HCT116 (cell line): ENCODE data around the gene DGCR8. TPM values are rescaled to one million over a fixed set of nuclear protein-coding genes. Genes with fewer than 3 reads are reported as not detected.

Experiments used
- ATAC-seq: fragments of 200-7000 bp; cut with Tn5 transposase; 2 replicates; pipeline ENCODE4 v1.9.1; 2020; ENCODE audit warnings: mild to moderate bottlenecking, moderate library complexity
- BruUV-seq: library from RNA; stranded (reverse); fragments of 400-500 nt; replicated peaks from 2 replicates; lab custom pipeline; 2021; lab: Mats Ljungman, UMichigan
- CTCF ChIA-PET: fragments of 300-600 bp; sonication (Branson Sonifier 250); formaldehyde crosslinking; loops from one replicate; lab custom pipeline; 2021; ENCODE audit warnings: antibody characterized with exemption; lab: Charles Lee
- POLR2A ChIA-PET: fragments of 300-600, 350-600 bp; sonication (Branson Sonifier 250); formaldehyde crosslinking; loops from one replicate; lab custom pipeline; 2021; ENCODE audit warnings: antibody characterized with exemption; lab: Charles Lee
- RAD21 ChIA-PET, 2 experiments: fragments of 300-600 bp; sonication (Branson Sonifier 250); formaldehyde crosslinking; loops; one replicate each; lab custom pipeline; 2023; ENCODE audit warnings: low total read pairs in 2 of 2; ENCODE audit not compliant: uncharacterized antibody in 2 of 2, unreplicated experiment in 2 of 2, low non-redundant PET in 1 of 2; lab: Charles Lee
- DNase-seq: peaks from one replicate; pipeline ENCODE4 v3.0.0-alpha.2; 2010; ENCODE audit warnings: low read depth, low spot score
- H2AFZ ChIP-seq: fragments of 200-600 bp; shearing (Covaris generic), sonication (generic); 2 replicates; pipeline ENCODE4 v1.6.1; 2017; ENCODE audit warnings: low read depth, mixed run types, mixed read lengths, antibody characterized with exemption, low read length; ENCODE audit not compliant: poor library complexity, severe bottlenecking
- H3K27ac ChIP-seq: 2 replicates; pipeline ENCODE4 v1.5.1; 2012; ENCODE audit warnings: low read depth, low read length
- H3K27me3 ChIP-seq: fragments of 200-600 bp; sonication (generic); 2 replicates; pipeline ENCODE4 v1.6.1; 2016; ENCODE audit warnings: mixed run types, low read length, mixed read lengths; ENCODE audit not compliant: insufficient read depth
- H3K36me3 ChIP-seq, 2 experiments: fragments of 200-500 bp in 1 of 2; fragments of 200-600 bp in 1 of 2; sonication (Bioruptor generic) in 1 of 2; sonication (generic) in 1 of 2; 2 replicates each; pipeline versions ENCODE4 v1.5.1 to v1.6.1; 2014 to 2016; ENCODE audit warnings: low read length in 2 of 2, inconsistent platforms in 1 of 2, mixed read lengths in 1 of 2, mixed run types in 1 of 2; ENCODE audit not compliant: insufficient read depth in 2 of 2, control insufficient read depth in 1 of 2
- H3K4me1 ChIP-seq, 2 experiments: fragments of 200-600 bp in 1 of 2; sonication (generic) in 1 of 2; 2 replicates each; pipeline versions ENCODE4 v1.5.1 to v1.6.1; 2012 to 2017; ENCODE audit warnings: low read length in 2 of 2, inconsistent platforms in 1 of 2, mild to moderate bottlenecking in 1 of 2, mixed read lengths in 1 of 2, mixed run types in 1 of 2, moderate library complexity in 1 of 2; ENCODE audit not compliant: insufficient read depth in 2 of 2, control insufficient read depth in 1 of 2
- H3K4me2 ChIP-seq: fragments of 200-600 bp; sonication (generic); 2 replicates; pipeline ENCODE4 v1.6.1; 2017; ENCODE audit warnings: mixed run types, low read length, mixed read lengths
- H3K4me3 ChIP-seq, 2 experiments: fragments of 200-600 bp in 1 of 2; sonication (generic) in 1 of 2; replicated peaks in 1 of 2; 2 replicates each; pipeline ENCODE4 v1.5.1; 2011 to 2016; ENCODE audit warnings: low read length in 2 of 2, control low read depth in 1 of 2, low read depth in 1 of 2, mild to moderate bottlenecking in 1 of 2, mixed read lengths in 1 of 2, mixed run types in 1 of 2
- H3K79me2 ChIP-seq: fragments of 200-600 bp; sonication (generic); 2 replicates; pipeline ENCODE4 v1.6.1; 2017; ENCODE audit warnings: mild to moderate bottlenecking, mixed run types, low read length, moderate library complexity, mixed read lengths; ENCODE audit not compliant: insufficient read depth
- H3K9ac ChIP-seq: fragments of 200-600 bp; sonication (generic); 2 replicates; pipeline ENCODE4 v1.6.1; 2016; ENCODE audit warnings: low read length, mixed read lengths
- H3K9me2 ChIP-seq: fragments of 200-600 bp; sonication (generic), shearing (Covaris generic); 2 replicates; pipeline ENCODE4 v1.6.1; 2017; ENCODE audit warnings: mixed run types, mild to moderate bottlenecking, moderate library complexity; ENCODE audit not compliant: insufficient read depth
- H3K9me3 ChIP-seq, 2 experiments: fragments of 200-500 bp in 1 of 2; fragments of 200-600 bp in 1 of 2; sonication (Bioruptor generic) in 1 of 2; sonication (generic) in 1 of 2; 2 replicates each; pipeline ENCODE4 v1.6.1; 2014 to 2017; ENCODE audit warnings: low read length in 2 of 2, mixed read lengths in 2 of 2, inconsistent platforms in 1 of 2, low read depth in 1 of 2, mild to moderate bottlenecking in 1 of 2, mixed run types in 1 of 2, moderate library complexity in 1 of 2; ENCODE audit not compliant: control insufficient read depth in 1 of 2, insufficient read depth in 1 of 2
- H4K20me1 ChIP-seq: fragments of 200-600 bp; sonication (generic), shearing (Covaris generic); 2 replicates; pipeline ENCODE4 v1.6.1; 2017; ENCODE audit warnings: mixed run types, mild to moderate bottlenecking, moderate library complexity; ENCODE audit not compliant: insufficient read depth
- CEBPB ChIP-seq: IDR thresholded peaks from 2 replicates; pipeline ENCODE4 v1.6.1; 2012; ENCODE audit warnings: low read depth
- EGR1 ChIP-seq: IDR thresholded peaks from 2 replicates; pipeline ENCODE4 v1.6.1; 2012; ENCODE audit warnings: low read depth
- EZH2 ChIP-seq: fragments of 200-600 bp; sonication (generic); IDR thresholded peaks from 2 replicates; pipeline ENCODE4 v1.6.1; 2017; ENCODE audit warnings: antibody characterized with exemption, mixed run types
- POLR2A ChIP-seq: IDR thresholded peaks from 2 replicates; pipeline ENCODE4 v1.7.0; 2011; ENCODE audit warnings: borderline replicate concordance; ENCODE audit not compliant: insufficient read depth, insufficient read length; ENCODE audit errors: extremely low read depth
- POLR2AphosphoS5 ChIP-seq: IDR thresholded peaks from 2 replicates; pipeline ENCODE4 v1.6.1; 2011; ENCODE audit warnings: mild to moderate bottlenecking, low read depth, low read length, moderate library complexity
- SIN3A ChIP-seq: IDR thresholded peaks from 2 replicates; pipeline ENCODE4 v1.6.1; 2012; ENCODE audit warnings: low read depth
- SP1 ChIP-seq: IDR thresholded peaks from 2 replicates; pipeline ENCODE4 v1.6.1; 2012; ENCODE audit warnings: low read depth
- SRF ChIP-seq: IDR thresholded peaks from 2 replicates; pipeline ENCODE4 v1.6.1; 2012; ENCODE audit warnings: low read depth
- TCF7L2 ChIP-seq: IDR thresholded peaks from 2 replicates; pipeline ENCODE4 v1.7.0; 2011; ENCODE audit warnings: borderline replicate concordance, inconsistent platforms; ENCODE audit not compliant: insufficient read depth, insufficient read length; ENCODE audit errors: extremely low read depth
- ZFX ChIP-seq: fragments of 450-650 bp; IDR thresholded peaks from 2 replicates; pipeline ENCODE4 v1.6.1; 2017
- ZNF274 ChIP-seq: fragments of 200-500 bp; sonication (Bioruptor generic); IDR thresholded peaks from 2 replicates; pipeline ENCODE4 v1.6.1; 2014; ENCODE audit warnings: mild to moderate bottlenecking, low read depth, low read length, inconsistent platforms
- intact Hi-C: fragments of 100-400 bp; cut with micrococcal nuclease; formaldehyde crosslinking; loops from 2 replicates; pipeline ENCODE4 v1.10.0; 2022
- total RNA-seq: library from RNA; stranded (reverse); gene quantifications from one replicate; pipeline ENCODE4 v1.2.1, GENCODE V29; 2021; ENCODE audit not compliant: unreplicated experiment
- TF ChIP-seq, protein P1 (sequence below): IDR thresholded peaks from 2 replicates; pipeline ENCODE4 v1.6.1; 2012; ENCODE audit warnings: low read depth
- TF ChIP-seq, protein P2 (sequence below), 3 experiments: fragments of 200-600 bp in 1 of 3; sonication (generic) in 1 of 3; IDR thresholded peaks in 2 of 3; conservative IDR thresholded peaks in 1 of 3; 2 replicates each; pipeline ENCODE4 v1.5.1; 2012 to 2017; ENCODE audit warnings: low read depth in 2 of 3, low read length in 2 of 3, antibody characterized with exemption in 1 of 3, borderline replicate concordance in 1 of 3, control low read depth in 1 of 3, mild to moderate bottlenecking in 1 of 3, mixed read lengths in 1 of 3, mixed run types in 1 of 3, moderate library complexity in 1 of 3; ENCODE audit not compliant: insufficient read depth in 1 of 3
- TF ChIP-seq, protein P3 (sequence below): IDR thresholded peaks from 2 replicates; pipeline ENCODE4 v1.6.1; 2012
- TF ChIP-seq, protein P4 (sequence below): IDR thresholded peaks from 2 replicates; pipeline ENCODE4 v1.6.1; 2012

DGCR8 gene
- total RNA-seq, 1 experiment from 2014 or later: 43.8 TPM

DNA sequence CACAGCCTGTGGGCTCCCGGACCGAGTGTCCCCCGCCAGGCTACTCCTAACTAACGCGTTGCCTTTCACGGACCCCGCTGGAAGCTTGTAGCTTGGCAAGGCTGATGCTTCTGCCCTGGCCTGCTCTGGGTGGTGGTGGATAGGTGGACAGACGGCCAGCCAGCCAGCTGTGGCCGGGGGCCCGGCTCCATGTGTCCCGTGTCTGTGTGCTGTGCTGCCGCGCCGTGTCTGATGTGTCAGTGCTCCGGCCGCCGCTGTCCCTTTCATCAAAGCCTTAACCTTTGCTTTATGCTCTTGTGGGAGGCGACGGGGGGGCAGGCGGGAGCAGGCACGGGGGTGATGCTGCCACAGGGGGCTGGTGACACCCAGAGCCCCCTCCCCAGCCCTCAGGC is 65.8 kb downstream of the DGCR8 start:
- TSS peak; percentile 39 for BruUV-seq
- ChIA-PET RAD21 (no interaction called here), CTCF (no interaction called here), POLR2A (no interaction called here)
- Histone ChIP-seq H3K27me3 (no peaks in the 10 kb centered on the region), H3K9ac (no peak overlapping the region), H3K9me3 (no peaks in the 10 kb centered on the region), H3K4me1 (no peaks in the 10 kb centered on the region; a peak in 1 of 4 replicates), H3K27ac (no peak overlapping the region; the same call in 1 of the 2 replicates), H2AFZ (no peak overlapping the region), H3K4me3 (no peak overlapping the region), H3K79me2 (no peaks in the 10 kb centered on the region), H3K4me2 (no peak overlapping the region), H3K9me2 (no peaks in the 10 kb centered on the region), H3K36me3 (peaks cover 0 to 5% of the 10 kb centered on the region in 2 experiments; a peak in 1 of 4 replicates), H4K20me1 (no peaks in the 10 kb centered on the region)
- ATAC-seq: no peak
- TF ChIP-seq, protein P1, sequence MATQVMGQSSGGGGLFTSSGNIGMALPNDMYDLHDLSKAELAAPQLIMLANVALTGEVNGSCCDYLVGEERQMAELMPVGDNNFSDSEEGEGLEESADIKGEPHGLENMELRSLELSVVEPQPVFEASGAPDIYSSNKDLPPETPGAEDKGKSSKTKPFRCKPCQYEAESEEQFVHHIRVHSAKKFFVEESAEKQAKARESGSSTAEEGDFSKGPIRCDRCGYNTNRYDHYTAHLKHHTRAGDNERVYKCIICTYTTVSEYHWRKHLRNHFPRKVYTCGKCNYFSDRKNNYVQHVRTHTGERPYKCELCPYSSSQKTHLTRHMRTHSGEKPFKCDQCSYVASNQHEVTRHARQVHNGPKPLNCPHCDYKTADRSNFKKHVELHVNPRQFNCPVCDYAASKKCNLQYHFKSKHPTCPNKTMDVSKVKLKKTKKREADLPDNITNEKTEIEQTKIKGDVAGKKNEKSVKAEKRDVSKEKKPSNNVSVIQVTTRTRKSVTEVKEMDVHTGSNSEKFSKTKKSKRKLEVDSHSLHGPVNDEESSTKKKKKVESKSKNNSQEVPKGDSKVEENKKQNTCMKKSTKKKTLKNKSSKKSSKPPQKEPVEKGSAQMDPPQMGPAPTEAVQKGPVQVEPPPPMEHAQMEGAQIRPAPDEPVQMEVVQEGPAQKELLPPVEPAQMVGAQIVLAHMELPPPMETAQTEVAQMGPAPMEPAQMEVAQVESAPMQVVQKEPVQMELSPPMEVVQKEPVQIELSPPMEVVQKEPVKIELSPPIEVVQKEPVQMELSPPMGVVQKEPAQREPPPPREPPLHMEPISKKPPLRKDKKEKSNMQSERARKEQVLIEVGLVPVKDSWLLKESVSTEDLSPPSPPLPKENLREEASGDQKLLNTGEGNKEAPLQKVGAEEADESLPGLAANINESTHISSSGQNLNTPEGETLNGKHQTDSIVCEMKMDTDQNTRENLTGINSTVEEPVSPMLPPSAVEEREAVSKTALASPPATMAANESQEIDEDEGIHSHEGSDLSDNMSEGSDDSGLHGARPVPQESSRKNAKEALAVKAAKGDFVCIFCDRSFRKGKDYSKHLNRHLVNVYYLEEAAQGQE: no peak
- TF ChIP-seq ZNF274 (no peak), EZH2 (no peak), SP1 (no peak), POLR2A (no peak), TCF7L2 (no peak), EGR1 (no peak), ZFX (no peak), SIN3A (no peak), CEBPB (no peak), SRF (no peak), POLR2AphosphoS5 (no peak)
- TF ChIP-seq, protein P2, sequence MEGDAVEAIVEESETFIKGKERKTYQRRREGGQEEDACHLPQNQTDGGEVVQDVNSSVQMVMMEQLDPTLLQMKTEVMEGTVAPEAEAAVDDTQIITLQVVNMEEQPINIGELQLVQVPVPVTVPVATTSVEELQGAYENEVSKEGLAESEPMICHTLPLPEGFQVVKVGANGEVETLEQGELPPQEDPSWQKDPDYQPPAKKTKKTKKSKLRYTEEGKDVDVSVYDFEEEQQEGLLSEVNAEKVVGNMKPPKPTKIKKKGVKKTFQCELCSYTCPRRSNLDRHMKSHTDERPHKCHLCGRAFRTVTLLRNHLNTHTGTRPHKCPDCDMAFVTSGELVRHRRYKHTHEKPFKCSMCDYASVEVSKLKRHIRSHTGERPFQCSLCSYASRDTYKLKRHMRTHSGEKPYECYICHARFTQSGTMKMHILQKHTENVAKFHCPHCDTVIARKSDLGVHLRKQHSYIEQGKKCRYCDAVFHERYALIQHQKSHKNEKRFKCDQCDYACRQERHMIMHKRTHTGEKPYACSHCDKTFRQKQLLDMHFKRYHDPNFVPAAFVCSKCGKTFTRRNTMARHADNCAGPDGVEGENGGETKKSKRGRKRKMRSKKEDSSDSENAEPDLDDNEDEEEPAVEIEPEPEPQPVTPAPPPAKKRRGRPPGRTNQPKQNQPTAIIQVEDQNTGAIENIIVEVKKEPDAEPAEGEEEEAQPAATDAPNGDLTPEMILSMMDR (IDR thresholded peaks at IDR 0.05 in 2 of 3, conservative IDR thresholded peaks at IDR 0.05 in 1 of 3; ENCODE audit: borderline replicate concordance in 1 of 3, insufficient read depth in 1 of 3, low read depth in 2 of 3, low read length in 2 of 3): no peak
- TF ChIP-seq, protein P3, sequence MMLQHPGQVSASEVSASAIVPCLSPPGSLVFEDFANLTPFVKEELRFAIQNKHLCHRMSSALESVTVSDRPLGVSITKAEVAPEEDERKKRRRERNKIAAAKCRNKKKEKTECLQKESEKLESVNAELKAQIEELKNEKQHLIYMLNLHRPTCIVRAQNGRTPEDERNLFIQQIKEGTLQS: no peak
- TF ChIP-seq, protein P4, sequence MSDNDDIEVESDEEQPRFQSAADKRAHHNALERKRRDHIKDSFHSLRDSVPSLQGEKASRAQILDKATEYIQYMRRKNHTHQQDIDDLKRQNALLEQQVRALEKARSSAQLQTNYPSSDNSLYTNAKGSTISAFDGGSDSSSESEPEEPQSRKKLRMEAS: no peak
- intact Hi-C loops: no loop called here
- DNase-seq: no peak
